Stomach (tissue), 9 donors: Measurements from ENCODE around the gene RAB36. TPM values are rescaled to one million over a fixed set of nuclear protein-coding genes. Genes with fewer than 3 reads are reported as not detected.

Experiments used
- DNase-seq, 2 donors: peaks; one replicate each; pipeline versions ENCODE4 v3.0.0 to v3.0.0-alpha.2; 2013 to 2019
- H3K27ac ChIP-seq, 5 donors: fragments of 200-600 bp in 4 of 5; sonication (generic) in 4 of 5; one replicate each; pipeline ENCODE4 v1.5.1; 2013 to 2019; ENCODE audit warnings: mild to moderate bottlenecking in 1 of 5, moderate library complexity in 1 of 5
- H3K27me3 ChIP-seq, 3 donors: fragments of 200-600 bp; sonication (generic); one replicate each; pipeline ENCODE4 v1.5.1; 2017 to 2019; ENCODE audit warnings: mixed run types in 1 of 3
- H3K36me3 ChIP-seq, 4 donors: fragments of 200-600 bp; sonication (generic); 1 replicate in 3 of 4; 2 replicates in 1 of 4; pipeline ENCODE4 v1.5.1; 2016 to 2019
- H3K4me1 ChIP-seq, 4 donors: fragments of 200-600 bp; sonication (generic); one replicate each; pipeline ENCODE4 v1.5.1; 2016 to 2019
- H3K4me3 ChIP-seq, 4 donors: fragments of 200-600 bp; sonication (generic) in 3 of 4; one replicate each; pipeline ENCODE4 v1.5.1; 2016 to 2019; ENCODE audit warnings: mild to moderate bottlenecking in 1 of 4
- H3K9me3 ChIP-seq, 4 donors: fragments of 200-600 bp; sonication (generic); one replicate each; pipeline ENCODE4 v1.5.1; 2016 to 2019
- CTCF ChIP-seq, 7 experiments: fragments of 450-650 bp in 4 of 7; fragments of 200-600 bp in 3 of 7; sonication (generic) in 3 of 7; IDR thresholded peaks; one replicate each; pipeline ENCODE4 v1.5.1; 2016 to 2019; ENCODE audit warnings: antibody characterized with exemption in 7 of 7, control low read depth in 2 of 7, mild to moderate bottlenecking in 1 of 7
- EP300 ChIP-seq: sonication (generic); formaldehyde crosslinking; IDR thresholded peaks from one replicate; pipeline ENCODE4 v1.6.1; 2017; ENCODE audit warnings: antibody characterized with exemption
- POLR2A ChIP-seq, 4 donors: fragments of 450-650 bp; IDR thresholded peaks; one replicate each; pipeline ENCODE4 v1.6.1; 2016; ENCODE audit warnings: antibody characterized with exemption in 4 of 4, control low read depth in 2 of 4, mild to moderate bottlenecking in 1 of 4, moderate library complexity in 1 of 4
- POLR2AphosphoS5 ChIP-seq, 3 donors: sonication (generic); formaldehyde crosslinking; IDR thresholded peaks; one replicate each; pipeline ENCODE4 v1.6.1; 2016; ENCODE audit warnings: antibody characterized with exemption in 3 of 3
- WGBS, 5 donors: extraction: QIAGEN DNeasy Blood & Tissue Kit in 3 of 5; methylation state at CpG; one replicate each; pipeline versions ENCODE4 v1.1.5 to v1.1.7; 2013 to 2018; 5-methylcytosine and 5-hydroxymethylcytosine counted together
- intact Hi-C: fragments of 100-400 bp; cut with DNase I; formaldehyde crosslinking; loops from one replicate; pipeline ENCODE4 v1.15.1; 2023; ENCODE audit warnings: low total_unique reads
- polyA plus RNA-seq, 3 donors: library from polyadenylated mRNA; stranded (reverse); fragments of 200-250 nt; gene quantifications; one replicate each; pipeline ENCODE4 v1.2.3, GENCODE V29; 2013
- total RNA-seq, 5 donors: library from RNA; depleted of rRNA; stranded (reverse); fragments of >200 nt; gene quantifications; one replicate each; pipeline versions ENCODE4 v1.1.0 to v1.2.3, GENCODE V29; 2014 to 2016
- donor health status: healthy with polysubstance abuse.
- donor health status: Bipolar disorder and iron deficiency.
- donor health status: healthy.

Gene RAB36
- total and polyA plus RNA-seq, 8 donors: 0.58 to 7.6 (median 1.6) TPM; not detected in 1

- Histone ChIP-seq H3K4me3 (no peak overlapping the region), H3K27me3 (no peaks in the 10 kb centered on the region), H3K36me3 (no peaks in the 10 kb centered on the region), H3K4me1 (peaks cover 52 to 89% (median 68%) of the 10 kb centered on the region in 4 donors), H3K27ac (peak overlapping the region in 1 of 5 donors; percentile 1), H3K9me3 (no peaks in the 10 kb centered on the region)
- no peak for DNase-seq
- 79 to 93% (median 90%) methylated on average over 7 to 10 of the region's 10 CpGs for WGBS, 5 donors
- TF ChIP-seq POLR2A (IDR thresholded peaks at IDR 0.05): no peak
- TF ChIP-seq EP300: no peak
- intact Hi-C loops: no loop called here
Observed at GRCh38 chr22:23102002-23102655, 43.1 kb upstream of the RAB36 start.

- H3K9me3 ChIP-seq: no peaks in the 10 kb centered on the region
- no peaks in the 10 kb centered on the region for H3K36me3 ChIP-seq
- H3K27me3 ChIP-seq: no peaks in the 10 kb centered on the region
- peak overlapping the region in 1 of 5 donors; percentile 1 for H3K27ac ChIP-seq
- no peak overlapping the region for H3K4me3 ChIP-seq
- TF ChIP-seq POLR2A (IDR thresholded peaks at IDR 0.05): no peak
- TF ChIP-seq POLR2AphosphoS5 (IDR thresholded peaks at IDR 0.05): no peak
- no peak for TF ChIP-seq EP300
- TF ChIP-seq CTCF (IDR thresholded peaks at IDR 0.05): no peak
- peak in 1 of 2 donors; percentile 70 for DNase-seq
- intact Hi-C loops: no loop called here
- WGBS, 5 donors: 39 to 84% (median 53%) methylated on average over 3 of the region's 3 CpGs
- peaks cover 51 to 89% (median 71%) of the 10 kb centered on the region in 4 donors for H3K4me1 ChIP-seq
Observed at GRCh38 chr22:23102776-23103175, 42.5 kb upstream of the RAB36 start.

- H3K36me3 ChIP-seq: no peaks in the 10 kb centered on the region
- no peak for DNase-seq
- peaks cover 45 to 89% (median 69%) of the 10 kb centered on the region in 4 donors for H3K4me1 ChIP-seq
- peak overlapping the region in 1 of 5 donors; percentile 1 for H3K27ac ChIP-seq
- no peaks in the 10 kb centered on the region for H3K9me3 ChIP-seq
- no peaks in the 10 kb centered on the region for H3K27me3 ChIP-seq
- intact Hi-C loops: no loop called here
- no peak for TF ChIP-seq POLR2AphosphoS5 (IDR thresholded peaks at IDR 0.05)
- no peak for TF ChIP-seq POLR2A (IDR thresholded peaks at IDR 0.05)
- no peak for TF ChIP-seq EP300
- no peak for TF ChIP-seq CTCF (IDR thresholded peaks at IDR 0.05)
- H3K4me3 ChIP-seq: no peak overlapping the region
- 85 to 92% (median 89%) methylated on average over 13 of the region's 13 CpGs for WGBS, 5 donors
Observed at GRCh38 chr22:23103199-23103954, 41.9 kb upstream of the RAB36 start.

GRCh38 chr22:23104187-23104971 is 40.9 kb upstream of the RAB36 start:
- peak overlapping the region in 3 of 5 donors; percentile 76 to 77 (median 77) for H3K27ac ChIP-seq
- H3K4me3 ChIP-seq: no peak overlapping the region
- peaks cover 35 to 89% (median 59%) of the 10 kb centered on the region in 4 donors for H3K4me1 ChIP-seq
- no peaks in the 10 kb centered on the region for H3K27me3 ChIP-seq
- no peaks in the 10 kb centered on the region for H3K36me3 ChIP-seq
- no peak for TF ChIP-seq POLR2AphosphoS5 (IDR thresholded peaks at IDR 0.05)
- TF ChIP-seq EP300: no peak
- no peak for TF ChIP-seq CTCF (IDR thresholded peaks at IDR 0.05)
- TF ChIP-seq POLR2A (IDR thresholded peaks at IDR 0.05): no peak
- H3K9me3 ChIP-seq: no peaks in the 10 kb centered on the region
- no peak for DNase-seq
- intact Hi-C loops: no loop called here
- 80 to 90% (median 88%) methylated on average over 7 to 12 of the region's 12 CpGs for WGBS, 5 donors
